IPS-18c (cell line): ENCODE data around the gene KCTD1.

Experiments
- H3K4me3 ChIP-seq: 2 replicates; pipeline ENCODE4 v1.7.0; 2013; ENCODE audit warnings: low read depth, mild to moderate bottlenecking, low read length, moderate library complexity; ENCODE audit not compliant: insufficient read depth
- H3K9me3 ChIP-seq: one replicate; pipeline ENCODE4 v1.6.1; 2013; ENCODE audit warnings: mild to moderate bottlenecking, low read length, moderate library complexity; ENCODE audit not compliant: control insufficient read depth, insufficient read depth

The KCTD1 gene

GRCh38 chr18:26476697-26477096 lies 71.7 kb downstream of the KCTD1 start:
- no peak overlapping the region for H3K4me3 ChIP-seq
- H3K9me3 ChIP-seq: no peaks in the 10 kb centered on the region

GRCh38 chr18:26474542-26474941 lies 73.8 kb downstream of the KCTD1 start:
- Histone ChIP-seq H3K4me3 (no peak overlapping the region), H3K9me3 (no peaks in the 10 kb centered on the region)

- Histone ChIP-seq H3K9me3 (no peaks in the 10 kb centered on the region), H3K4me3 (no peak overlapping the region)
Observed at GRCh38 chr18:26473672-26474071, 74.7 kb downstream of the KCTD1 start.

GRCh38 chr18:26471826-26472225 lies 76.5 kb downstream of the KCTD1 start:
- Histone ChIP-seq H3K4me3 (no peak overlapping the region), H3K9me3 (no peaks in the 10 kb centered on the region)

GRCh38 chr18:26471027-26471426 lies 77.3 kb downstream of the KCTD1 start:
- Histone ChIP-seq H3K9me3 (no peaks in the 10 kb centered on the region), H3K4me3 (no peak overlapping the region)

- Histone ChIP-seq H3K9me3 (no peaks in the 10 kb centered on the region), H3K4me3 (no peak overlapping the region)
Observed at GRCh38 chr18:26470011-26470637, 78.2 kb downstream of the KCTD1 start.

- no peaks in the 10 kb centered on the region for H3K9me3 ChIP-seq
- no peak overlapping the region for H3K4me3 ChIP-seq
Observed at GRCh38 chr18:26468931-26469340, 79.4 kb downstream of the KCTD1 start.

- no peak overlapping the region for H3K4me3 ChIP-seq
- no peaks in the 10 kb centered on the region for H3K9me3 ChIP-seq
Observed at GRCh38 chr18:26466026-26466425, 82.3 kb downstream of the KCTD1 start.

- H3K4me3 ChIP-seq: no peak overlapping the region
- no peaks in the 10 kb centered on the region for H3K9me3 ChIP-seq
Observed at GRCh38 chr18:26465431-26465830, 82.9 kb downstream of the KCTD1 start.

GRCh38 chr18:26464128-26465011 lies 84.0 kb downstream of the KCTD1 start:
- H3K4me3 ChIP-seq: no peak overlapping the region
- H3K9me3 ChIP-seq: no peaks in the 10 kb centered on the region

- H3K9me3 ChIP-seq: no peaks in the 10 kb centered on the region
- H3K4me3 ChIP-seq: no peak overlapping the region
Observed at GRCh38 chr18:26462355-26462754, 86.0 kb downstream of the KCTD1 start.

- H3K9me3 ChIP-seq: no peaks in the 10 kb centered on the region
- H3K4me3 ChIP-seq: no peak overlapping the region
Observed at GRCh38 chr18:26461405-26461804, 86.9 kb downstream of the KCTD1 start.

GRCh38 chr18:26460449-26461091 lies 87.8 kb downstream of the KCTD1 start:
- no peak overlapping the region for H3K4me3 ChIP-seq

GRCh38 chr18:26459884-26460283 lies 88.5 kb downstream of the KCTD1 start:
- H3K4me3 ChIP-seq: no peak overlapping the region
- H3K9me3 ChIP-seq: no peaks in the 10 kb centered on the region

More at GRCh38 chr18:26460449-26461091, 87.8 kb downstream of the KCTD1 start:
- no peaks in the 10 kb centered on the region for H3K9me3 ChIP-seq

GRCh38 chr18:26459340-26459739 lies 89.0 kb downstream of the KCTD1 start:
- no peak overlapping the region for H3K4me3 ChIP-seq
- H3K9me3 ChIP-seq: no peaks in the 10 kb centered on the region

GRCh38 chr18:26458526-26459232 lies 89.7 kb downstream of the KCTD1 start:
- Histone ChIP-seq H3K9me3 (no peaks in the 10 kb centered on the region), H3K4me3 (no peak overlapping the region)

- Histone ChIP-seq H3K4me3 (no peak overlapping the region), H3K9me3 (no peaks in the 10 kb centered on the region)
Observed at GRCh38 chr18:26457611-26458353, 90.6 kb downstream of the KCTD1 start.
